Measurements from ENCODE around the gene BAHCC1. TPM values are rescaled to one million over a fixed set of nuclear protein-coding genes. Genes with fewer than 3 reads are reported as not detected.

The BAHCC1 gene
- total and polyA plus RNA-seq, 9 of the 15 experiments (the other 6 are each of a cell fraction or from before 2014, with no cell fraction given): 0.14 to 26.9 (median 5.0) TPM

- TF ChIP-seq PRDM10 (IDR thresholded peaks at IDR 0.05; ENCODE audit: partially characterized antibody): no peak
- no peak for TF ChIP-seq RBM17 (IDR thresholded peaks at IDR 0.05; ENCODE audit: borderline replicate concordance, low read depth, low read length)
- peak; percentile 86 for TF ChIP-seq POLR2AphosphoS5 (IDR thresholded peaks at IDR 0.05; ENCODE audit: control insufficient read depth, insufficient read depth, low read depth, low read length)
- peak in 1 of 2 experiments; percentile 71; a peak in 3 of 4 replicates for TF ChIP-seq MLLT1 (IDR thresholded peaks at IDR 0.05)
- no peak for TF ChIP-seq TSC22D4 (tag; IDR thresholded peaks at IDR 0.05)
- TF ChIP-seq ZSCAN29 (IDR thresholded peaks at IDR 0.05): no peak
- peak; percentile 78 for TF ChIP-seq CREB1 (IDR thresholded peaks at IDR 0.05)
- TF ChIP-seq CREB1 (CRISPR knock-in tag; IDR thresholded peaks at IDR 0.05): peak; percentile 64
- no peak for TF ChIP-seq MEF2A (IDR thresholded peaks at IDR 0.05; ENCODE audit: control insufficient read depth, low read depth, low read length)
- TF ChIP-seq NCOA4 (IDR thresholded peaks at IDR 0.05; ENCODE audit: partially characterized antibody): no peak
- no peak for TF ChIP-seq TRIM25 (IDR thresholded peaks at IDR 0.05; ENCODE audit: borderline replicate concordance)
- no peak for TF ChIP-seq MAFF (IDR thresholded peaks at IDR 0.05; ENCODE audit: low read length)
- TF ChIP-seq FOXJ3 (CRISPR knock-in tag; IDR thresholded peaks at IDR 0.05): no peak
- no peak for TF ChIP-seq ZNF311 (CRISPR knock-in tag; IDR thresholded peaks at IDR 0.05)
- no peak for TF ChIP-seq ATF2 (CRISPR knock-in tag; IDR thresholded peaks at IDR 0.05)
- no peak for TF ChIP-seq NCOA6 (IDR thresholded peaks at IDR 0.05)
- TF ChIP-seq HDAC8 (tag; IDR thresholded peaks at IDR 0.05): no peak
- no peak for TF ChIP-seq ZNF184 (CRISPR knock-in tag; IDR thresholded peaks at IDR 0.05)
Observed at GRCh38 chr17:81346090-81346907, 49.0 kb upstream of the BAHCC1 start (continued).
